Endothelial cell of umbilical vein (primary cell): ENCODE data around the gene PARP3. TPM values are rescaled to one million over a fixed set of nuclear protein-coding genes. Genes with fewer than 3 reads are reported as not detected.

Experiments used
- BruUV-seq: library from RNA; stranded (reverse); fragments of 400-500 nt; replicated peaks from 2 replicates; lab custom pipeline; 2021; lab: Mats Ljungman, UMichigan
- CTCF ChIA-PET: fragments of 300-600, 350-600 bp; sonication (Branson Sonifier 250); formaldehyde crosslinking; loops from one replicate; lab custom pipeline; 2021; ENCODE audit warnings: antibody characterized with exemption, inconsistent platforms; lab: Charles Lee
- POLR2A ChIA-PET: fragments of 300-600, 350-600 bp; sonication (Branson Sonifier 250); formaldehyde crosslinking; loops from one replicate; lab custom pipeline; 2021; ENCODE audit warnings: antibody characterized with exemption, inconsistent platforms; lab: Charles Lee
- DNase-seq: peaks from one replicate; pipeline ENCODE4 v3.0.0-alpha.2; 2011; ENCODE audit warnings: low read depth, low spot score
- FAIRE-seq: peaks from 2 replicates; lab custom pipeline; 2011; peaks lifted over from hg19 to GRCh38; lab: Jason Lieb, UNC
- H2AFZ ChIP-seq: 2 replicates; pipeline ENCODE4 v1.6.0; 2012; ENCODE audit warnings: low read depth, low read length, control low read depth, inconsistent platforms
- H3K27ac ChIP-seq: 2 replicates; pipeline ENCODE4 v1.5.1; 2011; ENCODE audit warnings: low read depth, mild to moderate bottlenecking, control low read depth, low read length, moderate library complexity; ENCODE audit not compliant: insufficient read depth
- H3K27me3 ChIP-seq, 2 experiments: 2 replicates each; pipeline versions ENCODE4 v1.6.0 to v1.6.1; 2011; ENCODE audit warnings: low read length in 2 of 2, mixed read lengths in 1 of 2; ENCODE audit not compliant: control insufficient read depth in 2 of 2, insufficient read depth in 2 of 2
- H3K36me3 ChIP-seq, 2 experiments: 2 replicates in 1 of 2; 3 replicates in 1 of 2; pipeline ENCODE4 v1.5.1; 2011; ENCODE audit warnings: low read length in 2 of 2, mild to moderate bottlenecking in 1 of 2, moderate library complexity in 1 of 2; ENCODE audit not compliant: control insufficient read depth in 2 of 2, insufficient read depth in 2 of 2; ENCODE audit errors: extremely low read depth in 1 of 2
- H3K4me1 ChIP-seq: 3 replicates; pipeline ENCODE4 v1.5.1; 2011; ENCODE audit warnings: mild to moderate bottlenecking, low read length; ENCODE audit not compliant: control insufficient read depth, insufficient read depth; ENCODE audit errors: extremely low read depth
- H3K4me2 ChIP-seq: 2 replicates; pipeline ENCODE4 v1.6.1; 2011; ENCODE audit warnings: low read length, control low read depth, mixed read lengths; ENCODE audit not compliant: insufficient read depth
- H3K4me3 ChIP-seq, 3 experiments: fragments of 200-600 bp in 1 of 3; sonication (generic), shearing (Covaris generic) in 1 of 3; replicated peaks in 1 of 3; 2 replicates each; pipeline ENCODE4 v1.5.1; 2011 to 2016; ENCODE audit warnings: control low read depth in 3 of 3, low read length in 3 of 3, mild to moderate bottlenecking in 2 of 3, inconsistent platforms in 1 of 3, low read depth in 1 of 3, moderate library complexity in 1 of 3; ENCODE audit not compliant: insufficient read depth in 1 of 3
- H3K79me2 ChIP-seq: 2 replicates; pipeline ENCODE4 v1.6.0; 2012; ENCODE audit warnings: low read length, inconsistent platforms; ENCODE audit not compliant: control insufficient read depth, insufficient read depth
- H3K9ac ChIP-seq: replicated peaks from 2 replicates; pipeline ENCODE3; 2011; ENCODE audit warnings: low read length, control low read depth; ENCODE audit not compliant: insufficient read depth; ENCODE audit errors: extremely low read depth
- H3K9me1 ChIP-seq: replicated peaks from 3 replicates; pipeline ENCODE4 v1.6.0; 2011; ENCODE audit warnings: mild to moderate bottlenecking, low read length; ENCODE audit not compliant: control insufficient read depth, insufficient read depth; ENCODE audit errors: extremely low read depth
- H3K9me3 ChIP-seq: replicated peaks from 2 replicates; pipeline ENCODE4 v1.5.1; 2012; ENCODE audit warnings: low read length, inconsistent platforms; ENCODE audit not compliant: control insufficient read depth, insufficient read depth
- H4K20me1 ChIP-seq: replicated peaks from 2 replicates; pipeline ENCODE3; 2011; ENCODE audit warnings: mild to moderate bottlenecking, low read length; ENCODE audit not compliant: control insufficient read depth, insufficient read depth; ENCODE audit errors: extremely low read depth
- CTCF ChIP-seq, 2 donors: IDR thresholded peaks; 1 replicate in 1 of 2; 2 replicates in 1 of 2; pipeline ENCODE4 v1.5.1; 2011; ENCODE audit warnings: low read length in 2 of 2, mild to moderate bottlenecking in 2 of 2, moderate library complexity in 2 of 2, control low read depth in 1 of 2, inconsistent platforms in 1 of 2, low read depth in 1 of 2; ENCODE audit not compliant: insufficient read depth in 1 of 2; ENCODE audit errors: extremely low read depth in 1 of 2
- FOS ChIP-seq: IDR thresholded peaks from 2 replicates; pipeline ENCODE4 v1.6.1; 2011; ENCODE audit warnings: mild to moderate bottlenecking, low read length, moderate library complexity, borderline replicate concordance; ENCODE audit not compliant: insufficient read depth
- MAX ChIP-seq: IDR thresholded peaks from 2 replicates; pipeline ENCODE4 v1.6.1; 2011; ENCODE audit not compliant: insufficient read depth, insufficient read length
- MYC ChIP-seq: IDR thresholded peaks from one replicate; pipeline ENCODE4 v1.6.1; 2011; ENCODE audit warnings: mild to moderate bottlenecking, low read depth, low read length
- POLR2AphosphoS5 ChIP-seq: IDR thresholded peaks from 2 replicates; pipeline ENCODE4 v1.6.1; 2012; ENCODE audit warnings: low read depth, mild to moderate bottlenecking, control low read depth, low read length, moderate library complexity; ENCODE audit not compliant: insufficient read depth
- dilution Hi-C: fragments of 300-500 bp; cut with MboI; formaldehyde crosslinking; loops from one replicate; pipeline ENCODE4 v1.15.0; 2019; ENCODE audit warnings: low sequenced_read_pairs; ENCODE audit not compliant: extremely low pct_ligation_motif_present
- intact Hi-C: fragments of 100-400 bp; cut with micrococcal nuclease; formaldehyde crosslinking; loops from one replicate; pipeline ENCODE4 v1.10.0; 2022
- polyA plus RNA-seq, 4 experiments: library from polyadenylated mRNA; depleted of rRNA in 3 of 4; stranded (reverse) in 3 of 4; unstranded in 1 of 4; fragments of >200 nt; gene quantifications; 2 replicates each; pipeline versions ENCODE4 v1.2.1 to v1.2.3, GENCODE V29; 2011 to 2012; ENCODE audit warnings: missing spikeins in 1 of 4
- total RNA-seq: library from RNA; stranded (reverse); gene quantifications from 2 replicates; pipeline ENCODE4 v1.2.3, GENCODE V29; 2021

Gene PARP3
- total and polyA plus RNA-seq, 2 donors (not counting 3 experiments of a cell fraction or from before 2014, with no cell fraction given), result 10.0 to 13.8 TPM

DNA sequence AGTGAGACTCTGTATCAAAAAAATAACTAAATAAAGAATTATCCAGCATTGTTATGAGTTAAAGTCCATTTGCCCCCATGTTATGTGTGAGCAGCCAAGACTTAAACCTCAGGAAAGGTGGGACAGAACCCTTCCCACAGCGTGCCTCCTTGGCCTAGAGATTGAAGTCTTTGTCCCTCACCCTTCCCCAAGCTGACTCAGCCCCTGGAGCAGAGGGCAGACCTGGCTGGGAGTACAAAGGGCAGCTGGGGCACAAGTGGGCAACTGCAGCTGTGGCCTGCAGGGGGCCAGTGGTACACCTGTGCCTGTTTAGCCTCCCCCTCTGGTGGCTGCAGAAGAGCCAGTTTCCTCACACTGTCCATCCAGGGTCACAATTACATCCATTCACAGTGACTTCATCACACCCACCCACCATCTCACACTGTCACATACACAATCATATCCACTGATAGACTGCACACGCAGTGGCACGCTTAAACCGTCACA lies 40.2 kb downstream of the PARP3 start:
- Histone ChIP-seq H3K4me1 (peaks cover 14% of the 10 kb centered on the region), H4K20me1 (no peaks in the 10 kb centered on the region), H3K27me3 (no peaks in the 10 kb centered on the region), H3K9ac (no peak overlapping the region), H3K36me3 (no peaks in the 10 kb centered on the region), H2AFZ (peak overlapping the region; percentile 8), H3K9me3 (no peaks in the 10 kb centered on the region), H3K79me2 (no peaks in the 10 kb centered on the region), H3K4me3 (peak overlapping the region in 2 of 3 experiments; percentile 5 to 48), H3K4me2 (peak overlapping the region; percentile 12), H3K9me1 (no peaks in the 10 kb centered on the region), H3K27ac (no peak overlapping the region)
- ChIA-PET POLR2A (interaction anchor here (0.7 to 1.9 kb wide), 4 partner anchors 9 to 14 kb away, joined by 3 to 15 read pairs (median 5); partner anchors contain the start of genes ABHD14B and RPL29), CTCF (interaction anchor here (0.8 to 3.0 kb wide), 12 partner anchors 8 to 75 kb away, joined by 3 to 37 read pairs (median 6); partner anchors contain the start of genes ABHD14A, ABHD14B, DUSP7 and PARP3)
- DNase-seq, result no peak
- intact Hi-C loops (loop anchor here (2.0 kb wide), 1 partner anchor 40 kb away; the partner anchor contains the start of gene PARP3), dilution Hi-C loops (no loop called here)
- TF ChIP-seq POLR2AphosphoS5 (peak; percentile 41), MAX (peak; percentile 43), MYC (peak; percentile 13), CTCF (IDR thresholded peaks at IDR 0.05; ENCODE audit: extremely low read depth in 1 of 2, insufficient read depth in 1 of 2, low read depth in 1 of 2, low read length in 2 of 2) (peak; percentile 69 to 81), FOS (no peak)
- TSS peak; percentile 40 for BruUV-seq
- no peak for FAIRE-seq
